ENCODE results near the gene KCNT2.

GRCh38 chr1:196393742-196394141 lies 214.5 kb downstream of the KCNT2 start:
- TF ChIP-seq CTCF (IDR thresholded peaks at IDR 0.05; ENCODE audit: low read depth, low read length, missing input control) (no peak), SP1 (IDR thresholded peaks at IDR 0.05) (peak; percentile 9), MAX (IDR thresholded peaks at IDR 0.05) (no peak), YY1 (IDR thresholded peaks at IDR 0.05) (no peak)

Data from liver (tissue), 3 donors.